ENCODE measurements around the gene RSPH4A.

The RSPH4A gene

GRCh38 chr6:116615937-116616736, at the start of gene RSPH4A:
Gene RSPH4A (plus strand): TSS chr6:116616479. CDS start chr6:116616624, 145 bp downstream.
- Histone ChIP-seq H3K9me3 (no peaks in the 10 kb centered on the region), H3K27ac (no peak within 1 kb of the TSS), H3K27me3 (peaks cover 75% of the 10 kb centered on the region), H3K36me3 (no peaks in the 10 kb centered on the region), H3K4me3 (ENCODE audit: low read depth in 1 of 2, low read length in 1 of 2) (peak within 1 kb of the TSS; percentile 40 to 57), H3K4me1 (ENCODE audit: control insufficient read depth in 1 of 2, insufficient read depth in 1 of 2, low read depth in 1 of 2, low read length in 1 of 2) (peaks cover 13 to 17% of the 10 kb centered on the region in 2 experiments)
- no peak for TF ChIP-seq CTCF (IDR thresholded peaks at IDR 0.05)

- peaks cover 36 to 41% of the 10 kb centered on the region in 2 experiments for H3K4me1 ChIP-seq (ENCODE audit: control insufficient read depth in 1 of 2, insufficient read depth in 1 of 2, low read depth in 1 of 2, low read length in 1 of 2)
- no peaks in the 10 kb centered on the region for H3K36me3 ChIP-seq
- H3K27ac ChIP-seq, result no peak overlapping the region
- TF ChIP-seq CTCF (IDR thresholded peaks at IDR 0.05), result no peak
- H3K9me3 ChIP-seq, result no peaks in the 10 kb centered on the region
- H3K27me3 ChIP-seq, result peaks cover 33% of the 10 kb centered on the region
- no peak overlapping the region for H3K4me3 ChIP-seq (ENCODE audit: low read depth in 1 of 2, low read length in 1 of 2)
Measured at GRCh38 chr6:116568111-116568510, 48.2 kb upstream of the RSPH4A start.

GRCh38 chr6:116568821-116569755, 47.2 kb upstream of the RSPH4A start:
- H3K9me3 ChIP-seq, result no peaks in the 10 kb centered on the region
- peak overlapping the region; percentile 60 for H3K27ac ChIP-seq
- H3K4me3 ChIP-seq (ENCODE audit: low read depth in 1 of 2, low read length in 1 of 2), result no peak overlapping the region
- peaks cover 28% of the 10 kb centered on the region for H3K27me3 ChIP-seq
- no peaks in the 10 kb centered on the region for H3K36me3 ChIP-seq
- H3K4me1 ChIP-seq (ENCODE audit: control insufficient read depth in 1 of 2, insufficient read depth in 1 of 2, low read depth in 1 of 2, low read length in 1 of 2), result peaks cover 36 to 42% of the 10 kb centered on the region in 2 experiments
- no peak for TF ChIP-seq CTCF (IDR thresholded peaks at IDR 0.05)

GRCh38 chr6:116570856-116571682, 45.2 kb upstream of the RSPH4A start, which contains the start of gene RWDD1:
Gene RWDD1 (plus strand): TSS chr6:116571504. CDS start chr6:116571583, 79 bp downstream.
- H3K4me3 ChIP-seq (ENCODE audit: low read depth in 1 of 2, low read length in 1 of 2), result peak within 1 kb of the TSS; percentile 79 to 80
- peaks cover 36 to 42% of the 10 kb centered on the region in 2 experiments for H3K4me1 ChIP-seq (ENCODE audit: control insufficient read depth in 1 of 2, insufficient read depth in 1 of 2, low read depth in 1 of 2, low read length in 1 of 2)
- no peaks in the 10 kb centered on the region for H3K9me3 ChIP-seq
- peak within 1 kb of the TSS; percentile 88 for H3K27ac ChIP-seq
- no peaks in the 10 kb centered on the region for H3K36me3 ChIP-seq
- H3K27me3 ChIP-seq, result peaks cover 8% of the 10 kb centered on the region
- peak; percentile 59 for TF ChIP-seq CTCF (IDR thresholded peaks at IDR 0.05)

GRCh38 chr6:116571683-116572000, 44.6 kb upstream of the RSPH4A start:
- H3K9me3 ChIP-seq, result no peaks in the 10 kb centered on the region
- TF ChIP-seq CTCF (IDR thresholded peaks at IDR 0.05), result no peak

More at GRCh38 chr6:116571683-116572000, 44.6 kb upstream of the RSPH4A start:
- H3K27ac ChIP-seq, result peak overlapping the region; percentile 88
- H3K4me3 ChIP-seq (ENCODE audit: low read depth in 1 of 2, low read length in 1 of 2), result peak overlapping the region; percentile 79 to 80
- H3K27me3 ChIP-seq, result peaks cover 2% of the 10 kb centered on the region
- peaks cover 36 to 42% of the 10 kb centered on the region in 2 experiments for H3K4me1 ChIP-seq (ENCODE audit: control insufficient read depth in 1 of 2, insufficient read depth in 1 of 2, low read depth in 1 of 2, low read length in 1 of 2)
- H3K36me3 ChIP-seq, result no peaks in the 10 kb centered on the region
